Endothelial cell of umbilical vein (primary cell): Measurements from ENCODE around the gene PCSK6. TPM values are rescaled to one million over a fixed set of nuclear protein-coding genes. Genes with fewer than 3 reads are reported as not detected.

Source experiments
- BruUV-seq: library from RNA; stranded (reverse); fragments of 400-500 nt; replicated peaks from 2 replicates; lab custom pipeline; 2021; lab: Mats Ljungman, UMichigan
- CTCF ChIA-PET: fragments of 300-600, 350-600 bp; sonication (Branson Sonifier 250); formaldehyde crosslinking; loops from one replicate; lab custom pipeline; 2021; ENCODE audit warnings: antibody characterized with exemption, inconsistent platforms; lab: Charles Lee
- POLR2A ChIA-PET: fragments of 300-600, 350-600 bp; sonication (Branson Sonifier 250); formaldehyde crosslinking; loops from one replicate; lab custom pipeline; 2021; ENCODE audit warnings: antibody characterized with exemption, inconsistent platforms; lab: Charles Lee
- DNase-seq: peaks from one replicate; pipeline ENCODE4 v3.0.0-alpha.2; 2011; ENCODE audit warnings: low read depth, low spot score
- FAIRE-seq: peaks from 2 replicates; lab custom pipeline; 2011; peaks lifted over from hg19 to GRCh38; lab: Jason Lieb, UNC
- H2AFZ ChIP-seq: 2 replicates; pipeline ENCODE4 v1.6.0; 2012; ENCODE audit warnings: low read depth, low read length, control low read depth, inconsistent platforms
- H3K27ac ChIP-seq: 2 replicates; pipeline ENCODE4 v1.5.1; 2011; ENCODE audit warnings: low read depth, mild to moderate bottlenecking, control low read depth, low read length, moderate library complexity; ENCODE audit not compliant: insufficient read depth
- H3K27me3 ChIP-seq, 2 experiments: 2 replicates each; pipeline versions ENCODE4 v1.6.0 to v1.6.1; 2011; ENCODE audit warnings: low read length in 2 of 2, mixed read lengths in 1 of 2; ENCODE audit not compliant: control insufficient read depth in 2 of 2, insufficient read depth in 2 of 2
- H3K36me3 ChIP-seq, 2 experiments: 2 replicates in 1 of 2; 3 replicates in 1 of 2; pipeline ENCODE4 v1.5.1; 2011; ENCODE audit warnings: low read length in 2 of 2, mild to moderate bottlenecking in 1 of 2, moderate library complexity in 1 of 2; ENCODE audit not compliant: control insufficient read depth in 2 of 2, insufficient read depth in 2 of 2; ENCODE audit errors: extremely low read depth in 1 of 2
- H3K4me1 ChIP-seq: 3 replicates; pipeline ENCODE4 v1.5.1; 2011; ENCODE audit warnings: mild to moderate bottlenecking, low read length; ENCODE audit not compliant: control insufficient read depth, insufficient read depth; ENCODE audit errors: extremely low read depth
- H3K4me2 ChIP-seq: 2 replicates; pipeline ENCODE4 v1.6.1; 2011; ENCODE audit warnings: low read length, control low read depth, mixed read lengths; ENCODE audit not compliant: insufficient read depth
- H3K4me3 ChIP-seq, 3 experiments: fragments of 200-600 bp in 1 of 3; sonication (generic), shearing (Covaris generic) in 1 of 3; replicated peaks in 1 of 3; 2 replicates each; pipeline ENCODE4 v1.5.1; 2011 to 2016; ENCODE audit warnings: control low read depth in 3 of 3, low read length in 3 of 3, mild to moderate bottlenecking in 2 of 3, inconsistent platforms in 1 of 3, low read depth in 1 of 3, moderate library complexity in 1 of 3; ENCODE audit not compliant: insufficient read depth in 1 of 3
- H3K79me2 ChIP-seq: 2 replicates; pipeline ENCODE4 v1.6.0; 2012; ENCODE audit warnings: low read length, inconsistent platforms; ENCODE audit not compliant: control insufficient read depth, insufficient read depth
- H3K9ac ChIP-seq: replicated peaks from 2 replicates; pipeline ENCODE3; 2011; ENCODE audit warnings: low read length, control low read depth; ENCODE audit not compliant: insufficient read depth; ENCODE audit errors: extremely low read depth
- H3K9me1 ChIP-seq: replicated peaks from 3 replicates; pipeline ENCODE4 v1.6.0; 2011; ENCODE audit warnings: mild to moderate bottlenecking, low read length; ENCODE audit not compliant: control insufficient read depth, insufficient read depth; ENCODE audit errors: extremely low read depth
- H3K9me3 ChIP-seq: replicated peaks from 2 replicates; pipeline ENCODE4 v1.5.1; 2012; ENCODE audit warnings: low read length, inconsistent platforms; ENCODE audit not compliant: control insufficient read depth, insufficient read depth
- H4K20me1 ChIP-seq: replicated peaks from 2 replicates; pipeline ENCODE3; 2011; ENCODE audit warnings: mild to moderate bottlenecking, low read length; ENCODE audit not compliant: control insufficient read depth, insufficient read depth; ENCODE audit errors: extremely low read depth
- EZH2 ChIP-seq: IDR thresholded peaks from 2 replicates; pipeline ENCODE4 v1.6.1; 2012; ENCODE audit warnings: borderline replicate concordance, low read depth, mild to moderate bottlenecking, moderate library complexity, low read length, inconsistent platforms; ENCODE audit not compliant: severe bottlenecking
- FOS ChIP-seq: IDR thresholded peaks from 2 replicates; pipeline ENCODE4 v1.6.1; 2011; ENCODE audit warnings: mild to moderate bottlenecking, low read length, moderate library complexity, borderline replicate concordance; ENCODE audit not compliant: insufficient read depth
- GATA2 ChIP-seq: IDR thresholded peaks from 2 replicates; pipeline ENCODE4 v1.7.0; 2011; ENCODE audit warnings: low read depth, mild to moderate bottlenecking, moderate library complexity, mixed read lengths, low read length; ENCODE audit not compliant: insufficient read length, insufficient read depth
- JUN ChIP-seq: IDR thresholded peaks from 2 replicates; pipeline ENCODE4 v1.6.1; 2011; ENCODE audit warnings: borderline replicate concordance, low read depth; ENCODE audit not compliant: insufficient read length, insufficient read depth
- MAX ChIP-seq: IDR thresholded peaks from 2 replicates; pipeline ENCODE4 v1.6.1; 2011; ENCODE audit not compliant: insufficient read depth, insufficient read length
- MYC ChIP-seq: IDR thresholded peaks from one replicate; pipeline ENCODE4 v1.6.1; 2011; ENCODE audit warnings: mild to moderate bottlenecking, low read depth, low read length
- POLR2A ChIP-seq: IDR thresholded peaks from 2 replicates; pipeline ENCODE4 v1.6.1; 2012; ENCODE audit warnings: low read depth, mild to moderate bottlenecking, control low read depth, low read length
- POLR2AphosphoS5 ChIP-seq: IDR thresholded peaks from 2 replicates; pipeline ENCODE4 v1.6.1; 2012; ENCODE audit warnings: low read depth, mild to moderate bottlenecking, control low read depth, low read length, moderate library complexity; ENCODE audit not compliant: insufficient read depth
- dilution Hi-C: fragments of 300-500 bp; cut with MboI; formaldehyde crosslinking; loops from one replicate; pipeline ENCODE4 v1.15.0; 2019; ENCODE audit warnings: low sequenced_read_pairs; ENCODE audit not compliant: extremely low pct_ligation_motif_present
- intact Hi-C: fragments of 100-400 bp; cut with micrococcal nuclease; formaldehyde crosslinking; loops from one replicate; pipeline ENCODE4 v1.10.0; 2022
- polyA plus RNA-seq, 4 experiments: library from polyadenylated mRNA; depleted of rRNA in 3 of 4; stranded (reverse) in 3 of 4; unstranded in 1 of 4; fragments of >200 nt; gene quantifications; 2 replicates each; pipeline versions ENCODE4 v1.2.1 to v1.2.3, GENCODE V29; 2011 to 2012; ENCODE audit warnings: missing spikeins in 1 of 4
- total RNA-seq: library from RNA; stranded (reverse); gene quantifications from 2 replicates; pipeline ENCODE4 v1.2.3, GENCODE V29; 2021
- TF ChIP-seq, protein P1 (sequence below), 2 donors: IDR thresholded peaks; 1 replicate in 1 of 2; 2 replicates in 1 of 2; pipeline ENCODE4 v1.5.1; 2011; ENCODE audit warnings: low read length in 2 of 2, mild to moderate bottlenecking in 2 of 2, moderate library complexity in 2 of 2, control low read depth in 1 of 2, inconsistent platforms in 1 of 2, low read depth in 1 of 2; ENCODE audit not compliant: insufficient read depth in 1 of 2; ENCODE audit errors: extremely low read depth in 1 of 2

Gene PCSK6
- total and polyA plus RNA-seq, 2 donors (not counting 3 experiments of a cell fraction or from before 2014, with no cell fraction given): 0.18 to 0.69 TPM

DNA sequence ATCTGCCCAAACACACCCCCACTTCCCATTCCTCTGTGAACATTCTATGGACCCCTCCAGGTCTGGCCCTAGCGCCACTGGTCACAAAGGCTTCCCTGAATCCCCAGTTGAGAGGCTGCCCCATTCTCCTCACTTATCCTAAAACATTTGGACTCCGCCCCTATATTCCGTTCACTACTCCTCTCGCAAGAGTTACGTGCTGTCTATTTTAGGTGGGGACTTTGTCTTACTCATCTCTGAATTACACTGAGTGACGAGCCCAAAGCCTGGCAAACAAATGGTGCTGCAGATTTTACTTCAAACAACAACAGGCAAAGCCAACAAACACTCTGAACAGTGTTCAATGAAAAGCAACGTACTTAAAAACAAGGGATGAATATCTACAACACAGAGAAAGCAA is 14.5 kb downstream of the PCSK6 start:
- Histone ChIP-seq H3K4me3 (no peak overlapping the region), H3K4me1 (no peaks in the 10 kb centered on the region), H3K27me3 (peaks cover 0 to 6% of the 10 kb centered on the region in 2 experiments), H4K20me1 (no peaks in the 10 kb centered on the region), H3K9ac (no peak overlapping the region), H3K79me2 (no peaks in the 10 kb centered on the region), H3K27ac (no peak overlapping the region), H3K9me1 (no peaks in the 10 kb centered on the region), H2AFZ (no peak overlapping the region), H3K4me2 (no peak overlapping the region), H3K36me3 (no peaks in the 10 kb centered on the region), H3K9me3 (no peaks in the 10 kb centered on the region)
- TF ChIP-seq POLR2A (no peak), MAX (no peak), EZH2 (no peak), POLR2AphosphoS5 (no peak), MYC (no peak), GATA2 (no peak), JUN (no peak), FOS (no peak)
- TF ChIP-seq, protein P1, sequence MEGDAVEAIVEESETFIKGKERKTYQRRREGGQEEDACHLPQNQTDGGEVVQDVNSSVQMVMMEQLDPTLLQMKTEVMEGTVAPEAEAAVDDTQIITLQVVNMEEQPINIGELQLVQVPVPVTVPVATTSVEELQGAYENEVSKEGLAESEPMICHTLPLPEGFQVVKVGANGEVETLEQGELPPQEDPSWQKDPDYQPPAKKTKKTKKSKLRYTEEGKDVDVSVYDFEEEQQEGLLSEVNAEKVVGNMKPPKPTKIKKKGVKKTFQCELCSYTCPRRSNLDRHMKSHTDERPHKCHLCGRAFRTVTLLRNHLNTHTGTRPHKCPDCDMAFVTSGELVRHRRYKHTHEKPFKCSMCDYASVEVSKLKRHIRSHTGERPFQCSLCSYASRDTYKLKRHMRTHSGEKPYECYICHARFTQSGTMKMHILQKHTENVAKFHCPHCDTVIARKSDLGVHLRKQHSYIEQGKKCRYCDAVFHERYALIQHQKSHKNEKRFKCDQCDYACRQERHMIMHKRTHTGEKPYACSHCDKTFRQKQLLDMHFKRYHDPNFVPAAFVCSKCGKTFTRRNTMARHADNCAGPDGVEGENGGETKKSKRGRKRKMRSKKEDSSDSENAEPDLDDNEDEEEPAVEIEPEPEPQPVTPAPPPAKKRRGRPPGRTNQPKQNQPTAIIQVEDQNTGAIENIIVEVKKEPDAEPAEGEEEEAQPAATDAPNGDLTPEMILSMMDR (IDR thresholded peaks at IDR 0.05; ENCODE audit: extremely low read depth in 1 of 2, insufficient read depth in 1 of 2, low read depth in 1 of 2, low read length in 2 of 2): no peak
- dilution Hi-C loops: no loop called here
- BruUV-seq: no TSS peak
- POLR2A ChIA-PET: no interaction called here
- FAIRE-seq (no peak), DNase-seq (no peak)
- intact Hi-C loops: no loop called here
- CTCF ChIA-PET: no interaction called here
